HG02571 (cell line): ENCODE data around the gene AP2A1.

Experiments used
- ATAC-seq: cut with Tn5 transposase; IDR thresholded peaks from one replicate; pipeline ENCODE4 v1.9.1; 2021; ENCODE audit warnings: mild to moderate bottlenecking, moderate library complexity; ENCODE audit not compliant: unreplicated experiment

AP2A1 gene

DNA sequence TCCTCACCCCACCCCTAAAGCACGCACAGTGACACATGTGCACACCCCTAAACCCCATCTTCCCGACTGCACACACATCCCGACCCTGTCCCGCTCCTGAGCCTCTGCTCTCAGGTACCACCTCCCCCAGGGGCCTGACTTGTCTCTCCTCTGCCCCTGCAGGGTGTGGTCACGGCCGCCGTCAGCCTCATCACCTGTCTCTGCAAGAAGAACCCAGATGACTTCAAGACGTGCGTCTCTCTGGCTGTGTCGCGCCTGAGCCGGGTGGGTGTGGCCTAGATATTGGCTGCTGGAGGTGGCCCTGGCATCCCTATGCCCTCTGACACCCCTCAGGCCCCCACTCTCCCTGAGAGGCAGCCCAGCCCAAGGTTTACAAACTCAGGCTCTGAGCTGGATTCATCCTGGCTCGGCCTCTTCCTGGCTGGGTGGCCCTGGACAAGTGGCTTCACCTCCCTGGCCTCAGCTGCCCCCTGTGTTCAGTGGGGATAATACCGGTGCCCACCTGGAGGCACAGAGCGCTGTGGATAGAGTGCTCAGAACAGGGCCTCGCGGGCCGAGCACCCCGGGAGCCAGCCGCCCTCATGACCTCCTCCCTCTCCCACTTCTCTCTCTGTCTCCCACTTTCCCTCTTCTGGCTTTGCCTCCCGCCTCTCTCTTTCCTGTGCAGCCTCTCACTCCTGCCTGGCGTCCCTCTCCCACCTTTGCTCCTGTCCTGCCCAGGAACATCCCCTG is 26.2 kb downstream of the AP2A1 start:
- ATAC-seq = no peak

DNA sequence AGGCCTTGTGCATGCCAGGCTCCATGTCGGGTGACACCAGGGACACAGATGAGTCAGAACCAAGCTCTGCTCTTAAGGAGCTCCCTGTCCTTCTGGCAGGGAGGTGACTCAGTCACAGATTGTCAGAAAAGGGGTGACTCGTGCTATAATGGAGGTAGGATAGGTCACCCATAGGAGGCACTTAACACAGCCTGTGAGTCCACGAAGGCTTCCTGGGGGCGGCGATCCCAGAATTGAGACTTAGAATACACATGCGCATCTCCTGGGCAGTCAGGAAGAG is 26.7 kb downstream of the AP2A1 start:
- no peak for ATAC-seq

DNA sequence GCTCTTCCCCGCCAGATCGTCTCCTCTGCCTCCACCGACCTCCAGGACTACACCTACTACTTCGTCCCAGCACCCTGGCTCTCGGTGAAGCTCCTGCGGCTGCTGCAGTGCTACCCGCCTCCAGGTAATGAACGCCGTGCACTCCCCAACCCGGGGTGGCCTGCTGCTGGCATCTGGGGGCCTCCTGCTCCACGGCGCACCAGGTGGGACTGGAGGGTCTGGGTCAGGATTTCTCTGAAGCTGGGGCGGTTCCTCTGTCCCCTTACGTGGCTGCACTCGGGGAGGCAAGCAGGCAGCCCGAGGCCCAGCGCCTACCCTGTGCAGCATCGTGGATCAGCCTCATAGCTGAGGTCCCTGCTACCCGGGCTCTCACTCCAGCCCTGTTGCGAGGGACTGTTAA is 28.8 kb downstream of the AP2A1 start:
- ATAC-seq = no peak

DNA sequence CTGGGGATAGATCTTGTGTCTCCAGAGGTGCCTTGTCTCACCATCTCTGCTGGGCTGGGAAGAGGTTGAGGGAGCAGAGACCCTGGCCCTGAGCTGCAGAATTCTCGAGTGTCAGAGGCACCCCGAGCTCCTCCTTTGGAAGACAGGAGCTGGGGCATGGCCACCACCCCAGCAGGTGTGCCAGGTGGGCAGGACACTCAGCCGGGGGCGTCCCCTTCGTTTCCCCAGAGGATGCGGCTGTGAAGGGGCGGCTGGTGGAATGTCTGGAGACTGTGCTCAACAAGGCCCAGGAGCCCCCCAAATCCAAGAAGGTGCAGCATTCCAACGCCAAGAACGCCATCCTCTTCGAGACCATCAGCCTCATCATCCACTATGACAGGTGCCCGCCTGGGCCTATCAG is 31.8 kb downstream of the AP2A1 start:
- no peak for ATAC-seq

DNA sequence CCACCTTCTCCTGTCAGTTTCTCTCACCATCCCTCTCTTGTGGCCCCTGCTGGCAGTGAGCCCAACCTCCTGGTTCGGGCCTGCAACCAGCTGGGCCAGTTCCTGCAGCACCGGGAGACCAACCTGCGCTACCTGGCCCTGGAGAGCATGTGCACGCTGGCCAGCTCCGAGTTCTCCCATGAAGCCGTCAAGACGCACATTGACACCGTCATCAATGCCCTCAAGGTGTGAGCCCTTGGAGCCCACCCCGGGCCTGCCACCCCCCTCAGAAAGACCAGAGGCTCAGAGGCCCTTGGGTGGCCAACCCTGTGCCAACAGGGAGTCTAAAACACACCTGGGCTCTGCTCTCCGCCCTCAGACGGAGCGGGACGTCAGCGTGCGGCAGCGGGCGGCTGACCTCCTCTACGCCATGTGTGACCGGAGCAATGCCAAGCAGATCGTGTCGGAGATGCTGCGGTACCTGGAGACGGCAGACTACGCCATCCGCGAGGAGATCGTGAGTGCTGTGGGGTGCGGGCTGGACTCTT is 32.5 kb downstream of the AP2A1 start:
- ATAC-seq = no peak

DNA sequence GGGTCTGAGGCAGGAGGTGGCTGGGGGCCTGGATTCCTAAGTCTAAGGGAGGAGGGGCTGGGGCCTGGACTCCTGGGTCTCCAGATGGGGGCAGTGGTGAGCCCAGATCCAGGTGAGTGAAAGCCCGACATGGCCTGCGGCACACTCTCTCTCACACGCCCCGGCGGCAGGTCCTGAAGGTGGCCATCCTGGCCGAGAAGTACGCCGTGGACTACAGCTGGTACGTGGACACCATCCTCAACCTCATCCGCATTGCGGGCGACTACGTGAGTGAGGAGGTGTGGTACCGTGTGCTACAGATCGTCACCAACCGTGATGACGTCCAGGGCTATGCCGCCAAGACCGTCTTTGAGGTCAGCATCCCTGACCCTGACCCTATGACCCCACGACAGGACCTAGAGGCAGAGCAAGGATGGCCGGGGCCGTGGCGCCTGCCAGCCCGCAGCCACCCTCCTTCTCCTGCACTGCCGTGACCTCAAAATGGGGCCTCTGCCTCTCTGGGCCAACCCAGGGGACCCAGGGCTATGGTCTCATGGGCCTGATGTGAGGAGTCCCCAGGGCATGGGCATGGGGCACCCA is 33.1 kb downstream of the AP2A1 start:
- ATAC-seq = no peak

DNA sequence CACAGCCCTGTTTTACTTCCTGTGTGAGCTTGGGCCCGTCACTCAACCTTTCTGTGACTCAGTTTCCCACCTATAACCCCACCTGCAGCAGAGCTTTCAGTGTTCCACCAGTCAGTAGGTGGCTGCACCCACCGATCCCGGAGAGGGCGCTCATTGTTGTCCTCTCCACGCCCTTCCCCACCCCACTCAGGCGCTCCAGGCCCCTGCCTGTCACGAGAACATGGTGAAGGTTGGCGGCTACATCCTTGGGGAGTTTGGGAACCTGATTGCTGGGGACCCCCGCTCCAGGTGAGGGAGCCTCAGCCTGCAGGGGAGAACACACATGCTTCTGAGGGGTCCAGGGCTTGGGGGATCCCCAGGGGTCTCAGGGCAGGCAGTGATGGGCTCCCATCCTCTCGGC is 34.0 kb downstream of the AP2A1 start:
- no peak for ATAC-seq

DNA sequence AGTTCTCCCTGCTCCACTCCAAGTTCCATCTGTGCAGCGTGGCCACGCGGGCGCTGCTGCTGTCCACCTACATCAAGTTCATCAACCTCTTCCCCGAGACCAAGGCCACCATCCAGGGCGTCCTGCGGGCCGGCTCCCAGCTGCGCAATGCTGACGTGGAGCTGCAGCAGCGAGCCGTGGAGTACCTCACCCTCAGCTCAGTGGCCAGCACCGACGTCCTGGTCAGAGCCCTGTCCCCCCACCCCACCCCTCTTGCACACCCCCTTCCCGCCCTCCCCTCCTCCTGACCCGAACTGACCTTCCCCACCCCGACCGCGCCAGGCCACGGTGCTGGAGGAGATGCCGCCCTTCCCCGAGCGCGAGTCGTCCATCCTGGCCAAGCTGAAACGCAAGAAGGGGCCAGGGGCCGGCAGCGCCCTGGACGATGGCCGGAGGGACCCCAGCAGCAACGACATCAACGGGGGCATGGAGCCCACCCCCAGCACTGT is 34.6 kb downstream of the AP2A1 start:
- ATAC-seq = no peak

DNA sequence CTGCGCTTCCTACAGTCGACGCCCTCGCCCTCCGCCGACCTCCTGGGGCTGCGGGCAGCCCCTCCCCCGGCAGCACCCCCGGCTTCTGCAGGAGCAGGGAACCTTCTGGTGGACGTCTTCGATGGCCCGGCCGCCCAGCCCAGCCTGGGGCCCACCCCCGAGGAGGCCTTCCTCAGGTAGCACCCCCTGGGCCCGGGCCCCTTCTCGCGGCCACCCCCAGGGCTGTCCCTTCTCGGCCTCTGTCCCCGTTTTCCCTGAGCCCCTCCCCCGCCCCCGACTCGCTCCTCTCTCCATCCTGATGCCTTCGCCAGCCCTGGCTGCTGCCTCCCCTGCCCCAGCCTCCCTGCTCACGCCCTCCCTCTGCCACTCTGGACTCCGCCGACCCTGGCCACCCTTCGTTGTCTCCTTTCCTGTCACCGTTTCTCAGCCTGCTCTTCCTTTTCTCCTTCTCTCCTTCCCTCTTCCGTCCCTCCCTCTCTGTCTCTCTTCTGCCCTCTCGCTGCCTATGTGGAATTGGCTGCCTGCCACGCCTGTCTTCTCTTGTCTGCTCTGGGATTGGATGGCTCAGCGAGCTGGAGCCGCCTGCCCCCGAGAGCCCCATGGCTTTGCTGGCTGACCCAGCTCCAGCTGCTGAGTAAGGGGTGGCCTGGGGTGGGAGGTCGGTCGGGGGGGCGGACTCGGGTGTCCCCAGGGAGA is 35.3 kb downstream of the AP2A1 start:
- ATAC-seq = no peak

DNA sequence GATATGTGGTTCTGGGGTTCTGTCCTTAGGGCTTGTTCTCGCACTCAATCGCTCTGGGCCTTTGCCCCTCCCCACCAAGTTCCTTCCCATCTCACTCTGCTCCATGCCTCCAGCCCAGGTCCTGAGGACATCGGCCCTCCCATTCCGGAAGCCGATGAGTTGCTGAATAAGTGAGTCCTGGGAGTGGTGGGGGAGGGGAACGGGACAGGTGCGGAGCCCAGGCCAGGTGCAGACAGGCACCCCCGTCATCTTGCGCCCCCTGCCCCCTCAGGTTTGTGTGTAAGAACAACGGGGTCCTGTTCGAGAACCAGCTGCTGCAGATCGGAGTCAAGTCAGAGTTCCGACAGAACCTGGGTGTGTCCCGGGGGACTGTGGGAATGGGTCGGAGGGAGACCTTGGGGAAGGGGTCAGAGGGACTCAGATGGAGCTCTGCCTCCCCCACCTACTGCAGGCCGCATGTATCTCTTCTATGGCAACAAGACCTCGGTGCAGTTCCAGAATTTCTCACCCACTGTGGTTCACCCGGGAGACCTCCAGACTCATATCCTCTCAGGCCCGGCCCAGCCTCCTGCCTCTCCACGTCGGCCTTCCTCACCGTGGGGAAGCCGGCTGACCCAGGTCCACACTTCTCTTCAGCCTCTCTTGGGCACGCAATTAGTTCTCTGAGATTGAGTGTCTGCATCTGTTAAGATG is 36.2 kb downstream of the AP2A1 start:
- ATAC-seq = no peak

DNA sequence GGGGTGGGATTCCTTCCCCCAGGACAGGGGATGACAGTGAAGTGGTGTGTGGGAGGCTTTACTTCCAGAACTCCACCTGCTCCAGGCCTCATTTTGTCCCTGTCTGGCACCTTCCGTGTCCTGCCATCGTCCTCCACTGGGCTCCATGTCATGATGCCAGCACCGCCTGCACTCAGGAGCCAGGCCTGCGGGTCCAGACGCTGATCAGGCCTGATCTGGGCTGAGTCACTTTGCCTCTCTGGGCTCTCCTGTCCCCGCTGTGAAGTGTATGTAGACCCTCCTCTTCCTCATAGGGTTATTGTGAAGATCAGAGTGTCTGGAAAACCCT is 36.7 kb downstream of the AP2A1 start:
- no peak for ATAC-seq

DNA sequence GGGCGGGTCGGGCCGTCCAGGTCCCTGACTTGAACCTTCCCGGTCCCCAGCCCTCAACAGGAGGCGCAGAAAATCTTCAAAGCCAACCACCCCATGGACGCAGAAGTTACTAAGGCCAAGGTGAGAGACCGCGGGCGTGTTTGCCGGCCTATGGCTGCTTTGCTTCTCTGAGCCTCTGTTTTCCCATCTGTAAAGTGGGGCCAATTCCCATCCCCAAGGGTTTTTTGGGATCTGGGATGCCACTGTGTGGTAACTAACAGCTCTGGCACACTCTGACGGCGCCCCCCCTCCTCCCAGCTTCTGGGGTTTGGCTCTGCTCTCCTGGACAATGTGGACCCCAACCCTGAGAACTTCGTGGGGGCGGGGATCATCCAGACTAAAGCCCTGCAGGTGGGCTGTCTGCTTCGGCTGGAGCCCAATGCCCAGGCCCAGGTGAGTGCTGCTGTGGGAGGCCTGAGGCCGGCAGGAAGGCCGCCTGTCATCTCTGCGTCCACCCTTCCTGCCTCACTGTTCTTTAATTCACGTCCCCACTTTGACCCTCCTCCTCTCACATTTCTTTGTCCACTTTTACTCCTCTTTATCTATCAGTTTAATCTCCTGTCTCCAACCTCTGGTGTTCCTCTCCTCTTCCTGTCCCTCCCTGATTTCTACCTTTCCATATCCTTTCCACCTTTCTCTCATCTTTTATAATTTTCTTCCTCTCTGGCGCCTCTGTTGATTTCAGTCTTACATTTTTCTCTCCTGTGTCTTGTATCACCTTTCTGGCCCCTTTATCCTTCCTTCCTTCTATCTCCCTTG is 39.2 kb downstream of the AP2A1 start:
- ATAC-seq = no peak

DNA sequence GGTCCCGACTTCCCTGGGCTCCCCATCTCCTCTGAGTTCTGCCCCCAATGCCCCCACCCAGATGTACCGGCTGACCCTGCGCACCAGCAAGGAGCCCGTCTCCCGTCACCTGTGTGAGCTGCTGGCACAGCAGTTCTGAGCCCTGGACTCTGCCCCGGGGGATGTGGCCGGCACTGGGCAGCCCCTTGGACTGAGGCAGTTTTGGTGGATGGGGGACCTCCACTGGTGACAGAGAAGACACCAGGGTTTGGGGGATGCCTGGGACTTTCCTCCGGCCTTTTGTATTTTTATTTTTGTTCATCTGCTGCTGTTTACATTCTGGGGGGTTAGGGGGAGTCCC is 39.8 kb downstream of the AP2A1 start:
- ATAC-seq = no peak

DNA sequence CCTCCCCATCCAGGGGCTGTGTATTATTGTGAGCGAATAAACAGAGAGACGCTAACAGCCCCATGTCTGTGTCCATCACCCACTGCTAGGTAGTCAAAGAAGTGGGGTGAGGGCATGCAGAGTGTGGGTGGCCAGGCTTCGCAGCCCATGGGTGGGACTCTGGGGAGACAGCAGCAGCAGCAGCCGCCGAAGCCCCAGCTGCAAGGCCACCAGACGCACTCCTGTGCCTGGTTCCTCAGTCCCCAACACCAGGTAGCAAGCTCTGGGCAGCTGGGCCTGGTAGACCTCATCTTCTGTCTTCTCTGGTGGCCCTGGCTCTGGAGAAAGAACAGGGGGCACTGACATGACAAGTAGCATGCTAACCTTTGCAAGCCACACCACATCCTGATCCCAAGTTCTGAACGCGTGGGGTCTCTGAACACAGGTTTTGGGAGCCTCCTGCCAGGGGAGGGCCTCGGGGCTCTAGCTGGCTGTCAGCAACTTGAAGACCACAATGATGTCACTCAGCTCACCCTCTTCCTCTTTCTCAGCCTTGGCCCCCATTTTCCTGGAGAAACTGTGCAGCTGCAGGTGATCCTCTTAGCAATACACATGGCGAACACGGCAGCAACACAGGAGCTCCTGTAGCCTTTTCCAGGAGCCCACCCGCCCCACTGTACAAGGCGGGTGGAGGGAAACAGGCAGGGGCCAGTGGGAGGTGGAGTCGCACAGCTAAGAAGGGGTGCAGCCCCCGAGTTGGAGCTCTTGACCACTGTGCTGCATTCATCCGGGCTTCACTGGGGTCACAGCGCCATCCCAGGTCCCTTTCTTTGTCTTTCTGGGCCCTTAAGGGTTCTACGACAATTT is 40.5 kb downstream of the AP2A1 start:
- ATAC-seq = no peak

DNA sequence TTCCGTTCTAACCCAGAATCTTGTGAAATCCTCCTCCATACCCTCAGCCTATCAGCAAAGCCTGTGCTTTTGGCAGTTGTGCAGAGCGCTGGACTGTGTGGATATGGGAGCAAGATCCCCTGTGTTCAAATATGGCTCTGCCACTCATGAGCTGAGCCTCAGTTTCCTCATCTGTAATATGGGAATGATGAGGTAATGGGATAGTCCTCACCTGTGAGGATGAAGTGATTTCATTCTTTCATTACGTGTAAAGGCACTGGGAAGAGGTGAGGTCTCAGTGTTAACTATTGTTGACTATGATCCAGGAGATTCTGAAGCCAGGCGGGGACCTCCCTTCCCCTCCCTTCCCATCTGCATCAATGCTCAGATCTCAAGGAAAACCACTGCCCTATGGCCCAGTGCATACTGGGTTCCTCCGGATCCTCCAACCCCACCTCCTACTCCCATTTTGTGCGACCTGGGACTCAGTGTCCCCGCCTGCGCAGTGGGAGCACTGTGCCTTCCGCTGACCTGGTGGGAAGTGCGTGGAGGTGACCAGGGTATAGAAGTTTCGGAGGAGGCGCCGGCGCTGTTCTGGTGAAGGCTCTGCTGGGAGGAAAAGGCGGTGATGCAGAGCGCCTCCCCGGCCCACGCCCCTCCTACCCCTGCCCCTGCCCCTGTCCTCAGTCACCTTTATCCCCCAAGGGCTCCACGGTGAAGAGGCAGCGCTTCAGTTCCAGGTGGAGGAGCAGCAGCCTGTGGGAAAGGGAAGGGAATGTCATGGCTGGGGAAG is 41.3 kb downstream of the AP2A1 start:
- no peak for ATAC-seq

DNA sequence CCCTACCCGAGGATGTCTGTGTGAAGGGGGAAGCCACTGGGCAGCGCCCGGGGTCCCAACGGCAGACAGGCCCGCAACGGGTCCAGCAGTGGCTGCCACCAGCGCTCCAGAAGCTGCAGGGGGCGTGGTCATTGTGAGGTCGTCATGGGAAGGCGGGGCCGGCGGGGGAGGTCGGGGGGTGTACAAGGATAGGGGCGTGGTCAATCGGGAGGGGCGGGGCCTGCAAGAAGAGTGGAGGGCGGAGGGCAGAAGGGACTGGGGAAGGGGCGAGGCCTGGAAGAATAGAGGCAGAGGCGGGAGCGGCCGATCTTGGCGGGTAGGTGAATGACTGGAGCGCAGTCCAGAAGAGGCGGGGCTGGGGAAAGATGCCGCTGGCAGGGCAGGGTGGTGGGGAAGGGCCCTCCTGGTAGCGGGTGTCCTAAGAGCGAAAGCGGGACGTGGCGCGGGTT is 41.9 kb downstream of the AP2A1 start:
- no peak for ATAC-seq

DNA sequence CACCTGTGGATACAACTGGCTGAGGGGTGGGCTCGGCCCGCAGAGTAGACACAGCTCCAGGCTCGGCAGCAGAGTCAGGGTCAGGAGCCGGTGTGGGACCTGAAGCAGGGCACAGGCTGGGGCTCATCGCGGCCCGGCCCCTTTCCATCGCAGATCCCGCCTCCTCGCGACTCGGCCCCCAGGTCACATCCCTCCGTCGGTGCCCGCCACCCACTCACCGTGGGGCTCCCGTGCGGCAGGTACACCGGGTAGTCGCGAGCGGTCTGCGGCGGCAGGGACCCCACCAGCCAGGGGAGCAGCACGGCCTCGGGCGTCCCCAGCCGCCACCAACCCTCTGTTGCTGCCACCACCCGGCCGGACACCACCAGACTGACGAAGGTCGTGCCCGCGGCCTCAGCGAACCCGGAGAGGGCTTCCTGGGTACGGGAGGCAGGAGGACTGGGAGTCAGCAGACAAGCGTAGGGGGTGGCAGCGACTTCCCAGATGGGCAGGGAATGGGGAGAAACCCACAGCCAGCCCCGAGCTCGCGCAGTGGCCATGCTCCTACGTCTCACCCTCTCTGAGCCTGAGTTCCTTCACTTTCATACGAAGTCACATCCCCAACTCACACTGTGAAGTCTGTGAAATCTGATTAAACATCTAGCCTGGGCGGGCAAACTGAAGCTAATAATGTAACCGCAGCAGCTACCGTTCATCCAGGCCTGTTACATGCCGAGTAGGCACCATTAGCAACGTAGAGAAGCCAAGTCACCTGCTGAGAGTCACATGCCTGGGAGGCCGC is 42.5 kb downstream of the AP2A1 start:
- no peak for ATAC-seq

DNA sequence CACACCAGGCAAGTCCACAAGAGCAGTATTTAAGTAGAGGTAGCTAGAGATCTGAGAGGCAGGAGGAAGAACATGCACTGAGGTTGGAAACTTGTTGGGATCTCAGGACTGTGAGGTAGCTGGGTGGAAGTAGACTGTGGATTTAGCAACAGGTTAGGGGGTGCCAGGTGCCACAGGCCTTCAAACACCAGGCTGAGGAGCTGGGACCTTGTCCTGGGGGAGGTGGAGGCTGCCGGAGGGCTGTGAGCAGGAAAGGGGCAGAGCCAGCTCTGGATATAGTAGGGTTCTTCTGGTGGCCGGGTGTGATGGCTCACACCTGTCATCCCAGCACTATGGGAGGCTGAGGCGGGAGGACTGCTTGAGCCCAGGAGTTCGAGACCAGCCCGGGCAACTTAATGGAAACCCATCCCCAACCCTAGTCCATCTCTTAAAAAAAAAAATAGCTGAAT is 43.2 kb downstream of the AP2A1 start:
- ATAC-seq = no peak
